ENCODE measurements around the gene CAPZB.
"Not testable (repeated sequence)": the region's sequence is repeated elsewhere in the genome, so short reads cannot be mapped to it uniquely, and the experiment has no call there.

The CAPZB gene

DNA sequence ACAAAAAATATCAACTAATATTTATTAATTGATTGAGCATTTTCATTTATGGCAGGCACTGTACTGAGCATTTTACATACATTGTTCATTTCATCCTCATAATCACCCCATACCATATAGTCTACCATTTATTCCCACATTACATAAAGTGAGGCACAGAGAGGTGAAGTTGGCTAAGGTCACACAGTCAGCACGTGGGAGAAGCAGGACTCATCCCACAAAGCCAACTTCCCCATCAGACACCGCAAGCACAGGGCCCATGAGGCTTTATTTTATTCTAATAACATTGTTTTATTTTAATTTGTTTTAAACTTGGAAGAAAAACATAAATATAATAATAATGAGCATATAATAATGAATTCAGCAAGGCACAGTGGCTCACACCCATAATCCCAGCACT lies 43.1 kb upstream of the CAPZB start:
- Histone ChIP-seq H3K36me3 (replicated peaks) (no peaks in the 10 kb centered on the region), H3K27ac (no peak overlapping the region), H3K4me3 (ENCODE audit: low read depth, low read length) (no peak overlapping the region), H3K27me3 (replicated peaks) (no peaks in the 10 kb centered on the region)
- in situ Hi-C loops (cut with HindIII; ENCODE audit: low pct_ligation_motif_present, low sequenced_read_pairs) = no loop called here
- TF ChIP-seq, protein P1, sequence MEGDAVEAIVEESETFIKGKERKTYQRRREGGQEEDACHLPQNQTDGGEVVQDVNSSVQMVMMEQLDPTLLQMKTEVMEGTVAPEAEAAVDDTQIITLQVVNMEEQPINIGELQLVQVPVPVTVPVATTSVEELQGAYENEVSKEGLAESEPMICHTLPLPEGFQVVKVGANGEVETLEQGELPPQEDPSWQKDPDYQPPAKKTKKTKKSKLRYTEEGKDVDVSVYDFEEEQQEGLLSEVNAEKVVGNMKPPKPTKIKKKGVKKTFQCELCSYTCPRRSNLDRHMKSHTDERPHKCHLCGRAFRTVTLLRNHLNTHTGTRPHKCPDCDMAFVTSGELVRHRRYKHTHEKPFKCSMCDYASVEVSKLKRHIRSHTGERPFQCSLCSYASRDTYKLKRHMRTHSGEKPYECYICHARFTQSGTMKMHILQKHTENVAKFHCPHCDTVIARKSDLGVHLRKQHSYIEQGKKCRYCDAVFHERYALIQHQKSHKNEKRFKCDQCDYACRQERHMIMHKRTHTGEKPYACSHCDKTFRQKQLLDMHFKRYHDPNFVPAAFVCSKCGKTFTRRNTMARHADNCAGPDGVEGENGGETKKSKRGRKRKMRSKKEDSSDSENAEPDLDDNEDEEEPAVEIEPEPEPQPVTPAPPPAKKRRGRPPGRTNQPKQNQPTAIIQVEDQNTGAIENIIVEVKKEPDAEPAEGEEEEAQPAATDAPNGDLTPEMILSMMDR (IDR thresholded peaks at IDR 0.05; ENCODE audit: low read depth, low read length, missing control alignments) = no peak
- DNase-seq = no peak

DNA sequence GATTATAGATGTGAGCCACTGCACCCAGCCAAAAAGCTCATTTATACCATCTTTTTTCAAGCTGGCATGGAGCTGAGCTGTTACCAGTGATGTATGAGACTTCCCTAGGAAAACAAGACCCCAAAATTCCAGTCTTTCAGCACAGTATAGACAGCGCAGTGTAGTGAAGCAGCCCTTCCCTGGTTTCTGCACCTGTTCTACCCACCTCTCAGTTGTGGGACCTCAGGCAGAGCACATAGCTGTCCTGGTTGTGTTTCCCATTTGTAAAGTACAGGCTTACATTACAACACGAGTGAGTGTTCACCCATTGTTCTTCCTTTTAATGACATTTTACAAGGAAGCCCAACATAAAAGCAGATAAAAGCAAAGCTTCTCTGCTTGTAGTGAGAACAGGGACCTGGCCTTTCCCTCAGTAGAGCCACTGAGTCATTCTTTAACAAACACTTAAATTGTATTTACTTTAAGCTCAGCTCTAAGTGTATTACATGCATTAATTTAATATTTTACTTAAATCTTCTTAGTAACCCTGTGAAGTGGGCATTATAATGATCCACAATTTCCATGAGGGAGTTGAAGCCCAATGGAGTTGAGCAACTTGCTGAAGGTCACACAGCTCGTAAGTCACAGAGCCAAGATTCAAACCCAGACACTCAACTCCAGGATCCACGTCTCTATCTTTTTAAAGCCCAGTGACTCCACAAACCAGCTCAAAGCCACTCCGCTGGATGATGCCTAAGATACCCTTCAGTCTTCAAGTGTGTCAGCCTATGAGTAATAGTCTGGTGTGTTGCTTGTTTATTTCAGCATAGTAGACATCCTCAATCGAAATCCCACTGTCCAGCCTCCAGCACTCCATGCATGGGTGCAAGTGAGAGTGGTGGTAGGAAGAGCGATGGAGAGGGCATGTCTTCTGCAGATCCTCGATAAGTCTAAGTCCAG lies 40.5 kb upstream of the CAPZB start:
- Histone ChIP-seq H3K27ac (no peak overlapping the region), H3K27me3 (replicated peaks) (no peaks in the 10 kb centered on the region), H3K4me3 (ENCODE audit: low read depth, low read length) (no peak overlapping the region), H3K36me3 (replicated peaks) (no peaks in the 10 kb centered on the region)
- DNase-seq = no peak
- in situ Hi-C loops (cut with HindIII; ENCODE audit: low pct_ligation_motif_present, low sequenced_read_pairs) = no loop called here
- TF ChIP-seq, protein P1 (IDR thresholded peaks at IDR 0.05; ENCODE audit: low read depth, low read length, missing control alignments) = no peak

GRCh38 chr1:19524791-19525190 lies 39.5 kb upstream of the CAPZB start:
- H3K36me3 ChIP-seq (replicated peaks) = no peaks in the 10 kb centered on the region
- no peak overlapping the region for H3K4me3 ChIP-seq (ENCODE audit: low read depth, low read length)
- no peak for DNase-seq
- H3K27ac ChIP-seq = no peak overlapping the region
- TF ChIP-seq, protein P1 (IDR thresholded peaks at IDR 0.05; ENCODE audit: low read depth, low read length, missing control alignments) = no peak
- in situ Hi-C loops (cut with HindIII; ENCODE audit: low pct_ligation_motif_present, low sequenced_read_pairs) = no loop called here
- no peaks in the 10 kb centered on the region for H3K27me3 ChIP-seq (replicated peaks)

DNA sequence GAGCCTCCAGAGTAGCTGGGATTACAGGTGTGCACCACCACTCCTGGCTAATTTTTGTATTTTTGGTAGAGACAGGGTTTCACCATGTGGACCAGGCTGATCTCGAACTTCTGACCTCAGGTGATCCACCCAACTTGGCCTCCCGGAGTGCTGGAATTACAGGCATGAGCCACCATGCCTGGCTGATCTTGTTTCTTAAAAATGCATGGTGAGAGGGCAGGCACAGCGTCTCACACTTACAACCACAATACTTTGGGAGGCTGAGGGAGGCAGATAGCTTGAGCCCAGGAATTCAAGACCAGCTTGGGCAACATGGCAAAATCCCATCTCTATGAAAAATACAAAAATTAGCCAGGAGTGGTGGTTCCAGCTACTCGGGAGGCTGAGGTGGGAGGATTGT lies 37.2 kb upstream of the CAPZB start:
- H3K36me3 ChIP-seq (replicated peaks); H3K27ac ChIP-seq; H3K27me3 ChIP-seq (replicated peaks); in situ Hi-C loops (cut with HindIII; ENCODE audit: low pct_ligation_motif_present, low sequenced_read_pairs); H3K4me3 ChIP-seq (ENCODE audit: low read depth, low read length); DNase-seq: not testable (repeated sequence)

- H3K27ac ChIP-seq = no peak overlapping the region
- DNase-seq = no peak
- H3K36me3 ChIP-seq (replicated peaks) = no peaks in the 10 kb centered on the region
- no peak overlapping the region for H3K4me3 ChIP-seq (ENCODE audit: low read depth, low read length)
- no peaks in the 10 kb centered on the region for H3K27me3 ChIP-seq (replicated peaks)
- in situ Hi-C loops (cut with HindIII; ENCODE audit: low pct_ligation_motif_present, low sequenced_read_pairs) = no loop called here
- TF ChIP-seq, protein P1 (IDR thresholded peaks at IDR 0.05; ENCODE audit: low read depth, low read length, missing control alignments) = no peak
Observed at GRCh38 chr1:19521411-19521810, 36.1 kb upstream of the CAPZB start.

DNA sequence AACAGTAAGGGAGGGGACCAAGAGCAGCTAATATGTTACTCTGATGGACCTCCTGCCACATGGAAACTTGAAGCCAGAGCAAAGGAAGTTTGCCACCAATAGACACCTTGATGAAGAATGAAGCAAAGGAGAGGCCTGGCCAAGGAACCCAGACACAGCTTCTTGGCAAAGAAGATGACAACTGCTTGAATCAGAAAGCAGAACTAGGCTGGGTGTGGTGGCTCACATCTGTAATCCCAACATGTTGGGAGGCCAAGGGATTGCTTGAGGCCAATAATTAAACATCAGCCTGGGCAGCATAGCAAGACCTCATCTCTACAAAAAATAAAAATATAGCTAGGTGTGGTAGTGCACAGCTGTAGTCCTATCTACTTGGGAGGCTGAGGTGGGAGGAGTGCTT lies 31.7 kb upstream of the CAPZB start:
- TF ChIP-seq, protein P1 (IDR thresholded peaks at IDR 0.05; ENCODE audit: low read depth, low read length, missing control alignments) = no peak
- in situ Hi-C loops (cut with HindIII; ENCODE audit: low pct_ligation_motif_present, low sequenced_read_pairs) = no loop called here
- Histone ChIP-seq H3K4me3 (ENCODE audit: low read depth, low read length) (no peak overlapping the region), H3K27ac (no peak overlapping the region), H3K27me3 (replicated peaks) (no peaks in the 10 kb centered on the region), H3K36me3 (replicated peaks) (no peaks in the 10 kb centered on the region)
- DNase-seq = no peak

Measured in brain microvascular endothelial cell (primary cell).